Smooth muscle cell (in vitro differentiated cells): ENCODE results near the gene FGGY. TPM values are rescaled to one million over a fixed set of nuclear protein-coding genes. Genes with fewer than 3 reads are reported as not detected.

ENCODE experiments used
- DNase-seq: peaks from one replicate; lab custom pipeline; 2025; ENCODE audit not compliant: unreplicated experiment; lab: John Stamatoyannopoulos, UW
- H2AFZ ChIP-seq: fragments of 200-600 bp; sonication (generic); 2 replicates; pipeline ENCODE4 v1.6.0; 2016; ENCODE audit warnings: antibody characterized with exemption, low read depth, mild to moderate bottlenecking
- H3F3A ChIP-seq: fragments of 200-600 bp; sonication (generic); 2 replicates; pipeline ENCODE4 v1.6.0; 2017; ENCODE audit warnings: antibody characterized with exemption, low read depth
- H3K27ac ChIP-seq: fragments of 200-600 bp; sonication (generic); 2 replicates; pipeline ENCODE4 v1.5.1; 2016; ENCODE audit warnings: low read depth, mild to moderate bottlenecking
- H3K27me3 ChIP-seq: fragments of 200-600 bp; sonication (generic); 2 replicates; pipeline ENCODE4 v1.6.1; 2016; ENCODE audit warnings: low read depth, mild to moderate bottlenecking
- H3K36me3 ChIP-seq: fragments of 200-600 bp; sonication (generic); 2 replicates; pipeline ENCODE4 v1.5.1; 2016; ENCODE audit warnings: low read depth
- H3K4me1 ChIP-seq: fragments of 200-600 bp; sonication (generic); 2 replicates; pipeline ENCODE4 v1.5.1; 2016; ENCODE audit warnings: low read depth
- H3K4me2 ChIP-seq: fragments of 200-600 bp; sonication (generic); 2 replicates; pipeline ENCODE4 v1.6.0; 2016; ENCODE audit warnings: mild to moderate bottlenecking
- H3K4me3 ChIP-seq: fragments of 200-600 bp; sonication (generic); 2 replicates; pipeline ENCODE4 v1.5.1; 2016; ENCODE audit warnings: mild to moderate bottlenecking
- H3K79me2 ChIP-seq: fragments of 200-600 bp; sonication (generic); 2 replicates; pipeline ENCODE4 v1.6.0; 2016; ENCODE audit warnings: low read depth, mild to moderate bottlenecking
- H3K9ac ChIP-seq: fragments of 200-600 bp; sonication (generic); 2 replicates; pipeline ENCODE4 v1.6.0; 2016; ENCODE audit warnings: low read depth
- H3K9me3 ChIP-seq: fragments of 200-600 bp; sonication (generic); replicated peaks from 2 replicates; pipeline ENCODE4 v1.5.1; 2016; ENCODE audit warnings: low read depth
- H4K20me1 ChIP-seq: fragments of 200-600 bp; sonication (generic); 2 replicates; pipeline ENCODE4 v1.6.0; 2016; ENCODE audit warnings: low read depth
- CTCF ChIP-seq: fragments of 200-600 bp; sonication (generic); IDR thresholded peaks from 2 replicates; pipeline ENCODE4 v1.5.1; 2017; ENCODE audit warnings: borderline replicate concordance, mild to moderate bottlenecking, antibody characterized with exemption; ENCODE audit not compliant: insufficient read depth, poor library complexity, severe bottlenecking
- WGBS: methylation state at CpG from one replicate; pipeline ENCODE4 v1.1.7; 2016; ENCODE audit warnings: low lambda C conversion rate; 5-methylcytosine and 5-hydroxymethylcytosine counted together
- polyA plus RNA-seq: library from polyadenylated mRNA; unstranded; fragments of >200 nt; fragmentation: Nextera tagmentation; extraction: Ambion mirVana; gene quantifications from 2 replicates; pipeline ENCODE4 v1.2.1, GENCODE V29; 2016
- total RNA-seq: library from RNA; depleted of rRNA; stranded (reverse); fragments of >200 nt; gene quantifications from 2 replicates; pipeline ENCODE4 v1.2.3, GENCODE V29; 2014

Gene FGGY
- total and polyA plus RNA-seq, 2 experiments from 2014 or later, result 5.1 to 9.2 TPM

DNA sequence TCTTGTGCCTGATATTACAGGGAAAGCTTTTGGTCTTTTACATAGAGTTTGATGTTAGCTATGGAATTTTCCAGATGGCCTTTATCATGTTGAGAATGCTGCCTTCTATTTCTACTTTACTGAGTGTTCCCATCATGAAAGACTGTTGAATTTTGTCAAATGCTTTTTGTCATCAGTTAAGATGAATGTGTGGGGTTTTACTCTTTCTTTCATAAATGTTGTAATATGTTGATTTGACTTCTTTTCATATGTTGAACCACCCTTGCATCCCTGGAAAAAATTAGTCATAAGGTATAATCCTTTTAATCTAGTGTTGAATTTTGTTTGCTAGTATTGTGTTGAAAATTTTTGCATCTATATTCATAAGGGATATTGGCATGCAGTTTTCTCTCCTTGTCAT, 501.7 kb downstream of the FGGY start:
- Histone ChIP-seq H3K79me2 (no peaks in the 10 kb centered on the region), H3K36me3 (no peaks in the 10 kb centered on the region), H3K9me3 (no peaks in the 10 kb centered on the region), H2AFZ (no peak overlapping the region), H4K20me1 (no peaks in the 10 kb centered on the region), H3K4me1 (no peaks in the 10 kb centered on the region), H3F3A (no peaks in the 10 kb centered on the region), H3K4me3 (no peak overlapping the region), H3K27ac (no peak overlapping the region), H3K9ac (no peak overlapping the region), H3K4me2 (no peak overlapping the region), H3K27me3 (no peaks in the 10 kb centered on the region)
- DNase-seq, result no peak
- TF ChIP-seq CTCF, result no peak

DNA sequence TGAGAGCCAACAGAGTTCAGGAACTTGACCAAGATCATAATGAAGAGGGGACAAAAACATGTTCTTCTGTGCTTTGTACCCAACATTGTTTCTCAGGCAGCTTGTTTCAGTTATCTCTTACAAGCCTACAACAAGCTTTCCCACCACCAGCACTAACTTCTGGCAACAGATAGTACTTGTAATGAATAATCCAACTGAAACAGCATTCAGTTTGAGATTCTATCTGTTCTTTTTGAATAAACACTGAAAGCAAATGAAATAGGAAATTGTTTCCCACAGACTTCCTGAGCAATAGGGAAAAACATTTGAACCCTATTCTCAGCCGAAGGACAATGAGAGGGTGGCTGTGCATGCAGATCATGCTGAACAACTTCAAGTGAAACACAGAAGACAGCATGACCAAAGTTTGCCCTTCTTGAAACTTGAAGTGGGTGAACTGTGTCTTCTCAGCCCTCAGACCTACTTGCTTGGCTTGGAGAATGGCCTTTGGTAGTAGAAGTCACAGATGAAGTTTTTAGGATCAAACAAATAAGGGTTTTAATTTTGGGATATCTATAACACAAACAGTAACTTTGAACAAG, 506.7 kb downstream of the FGGY start:
- peaks cover under 1% of the 10 kb centered on the region for H3K27me3 ChIP-seq
- H3K4me3 ChIP-seq, result no peak overlapping the region
- no peak for TF ChIP-seq CTCF
- H3K4me1 ChIP-seq, result no peaks in the 10 kb centered on the region
- no peaks in the 10 kb centered on the region for H3K79me2 ChIP-seq
- no peak overlapping the region for H3K4me2 ChIP-seq
- no peak overlapping the region for H3K27ac ChIP-seq
- DNase-seq, result no peak
- no peaks in the 10 kb centered on the region for H4K20me1 ChIP-seq
- no peaks in the 10 kb centered on the region for H3F3A ChIP-seq
- H3K36me3 ChIP-seq, result no peaks in the 10 kb centered on the region
- H3K9ac ChIP-seq, result no peak overlapping the region
- H2AFZ ChIP-seq, result no peak overlapping the region
- WGBS, result 91% methylated on average over 1 of the region's 1 CpG
- H3K9me3 ChIP-seq, result no peaks in the 10 kb centered on the region

DNA sequence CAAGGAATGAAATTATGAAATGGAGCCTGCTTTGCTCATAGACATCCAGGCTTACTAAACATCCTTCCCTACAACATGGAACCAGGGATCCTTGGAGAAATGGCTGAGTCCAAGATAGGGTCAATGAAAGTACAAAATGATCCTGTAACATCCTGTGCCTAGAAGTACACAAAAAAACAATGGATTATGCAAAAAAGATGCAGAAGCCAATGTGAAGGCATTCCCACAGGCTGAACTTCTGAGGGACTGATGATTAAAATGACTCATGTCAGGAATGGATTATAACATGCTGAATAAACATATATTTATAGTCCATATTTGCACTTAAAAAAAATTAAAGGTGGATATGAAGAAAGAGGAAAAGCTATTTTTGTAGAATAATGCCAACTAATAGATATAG, 507.4 kb downstream of the FGGY start:
- H3K79me2 ChIP-seq, result no peaks in the 10 kb centered on the region
- no peaks in the 10 kb centered on the region for H3K36me3 ChIP-seq
- H2AFZ ChIP-seq, result no peak overlapping the region
- H3K27me3 ChIP-seq, result peaks cover 8% of the 10 kb centered on the region
- no peak overlapping the region for H3K9ac ChIP-seq
- no peaks in the 10 kb centered on the region for H3K9me3 ChIP-seq
- no peak for DNase-seq
- H3K4me2 ChIP-seq, result no peak overlapping the region
- no peak overlapping the region for H3K4me3 ChIP-seq
- TF ChIP-seq CTCF, result no peak
- H3F3A ChIP-seq, result no peaks in the 10 kb centered on the region
- H4K20me1 ChIP-seq, result no peaks in the 10 kb centered on the region
- H3K4me1 ChIP-seq, result no peaks in the 10 kb centered on the region
- H3K27ac ChIP-seq, result no peak overlapping the region

DNA sequence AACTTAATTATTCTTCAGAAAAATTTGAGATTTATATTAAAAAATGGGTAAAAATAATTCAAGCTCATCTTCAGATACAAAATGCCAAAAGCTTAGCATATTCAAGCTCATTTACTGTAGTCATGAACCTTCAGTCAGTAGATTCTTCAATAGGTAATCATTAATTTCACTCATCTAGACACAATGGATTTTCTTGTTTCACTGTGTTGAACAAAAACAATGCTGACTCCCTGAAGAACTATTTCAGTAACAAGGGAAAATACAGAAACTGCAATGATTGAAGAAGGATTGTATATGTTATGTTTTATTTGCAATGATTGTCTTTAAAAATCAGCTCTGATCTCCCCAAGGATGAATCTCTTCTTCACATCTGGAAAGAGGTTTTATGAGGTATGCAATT, 508.7 kb downstream of the FGGY start:
- Histone ChIP-seq H3K9me3 (no peaks in the 10 kb centered on the region), H4K20me1 (no peaks in the 10 kb centered on the region), H3F3A (no peaks in the 10 kb centered on the region), H2AFZ (no peak overlapping the region), H3K4me2 (no peak overlapping the region), H3K4me3 (no peak overlapping the region), H3K36me3 (no peaks in the 10 kb centered on the region), H3K79me2 (no peaks in the 10 kb centered on the region), H3K27ac (no peak overlapping the region), H3K27me3 (peaks cover 9% of the 10 kb centered on the region), H3K4me1 (no peaks in the 10 kb centered on the region), H3K9ac (no peak overlapping the region)
- DNase-seq, result no peak
- TF ChIP-seq CTCF, result no peak
